GM12872 (cell line): Measurements from ENCODE around the gene MST1R.

Experiments used
- CTCF ChIP-seq: IDR thresholded peaks from 3 replicates; pipeline ENCODE4 v1.5.1; 2011; ENCODE audit warnings: low read depth, mild to moderate bottlenecking, low read length, moderate library complexity; ENCODE audit not compliant: insufficient read depth

Gene MST1R

DNA sequence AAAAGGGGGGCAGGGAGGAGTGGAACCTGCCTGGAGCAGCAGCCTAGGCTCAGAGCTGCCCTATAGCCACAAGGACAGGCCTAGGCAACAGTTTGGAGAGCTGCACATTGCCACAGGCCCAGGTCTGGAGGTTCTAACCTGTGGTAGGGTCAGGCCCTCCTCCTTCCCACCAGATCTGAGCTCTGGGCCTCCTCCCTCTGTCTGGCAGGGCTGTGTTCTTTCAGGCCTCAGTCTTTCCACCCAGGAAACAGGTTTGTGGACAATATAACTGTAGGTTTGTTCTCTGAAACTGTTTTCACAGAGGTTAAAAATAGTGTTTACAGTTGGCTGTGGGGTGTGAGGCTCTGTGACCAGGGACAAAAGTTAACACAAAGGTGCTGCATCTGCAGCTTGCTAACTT, 25.0 kb downstream of the MST1R start:
- no peak for TF ChIP-seq CTCF

- no peak for TF ChIP-seq CTCF
These were observed 26.0 kb downstream of the MST1R start for GRCh38 chr3:49877716-49878115.

GRCh38 chr3:49876567-49876966, 27.1 kb downstream of the MST1R start:
- no peak for TF ChIP-seq CTCF

GRCh38 chr3:49873623-49874022, 30.1 kb downstream of the MST1R start:
- no peak for TF ChIP-seq CTCF

DNA sequence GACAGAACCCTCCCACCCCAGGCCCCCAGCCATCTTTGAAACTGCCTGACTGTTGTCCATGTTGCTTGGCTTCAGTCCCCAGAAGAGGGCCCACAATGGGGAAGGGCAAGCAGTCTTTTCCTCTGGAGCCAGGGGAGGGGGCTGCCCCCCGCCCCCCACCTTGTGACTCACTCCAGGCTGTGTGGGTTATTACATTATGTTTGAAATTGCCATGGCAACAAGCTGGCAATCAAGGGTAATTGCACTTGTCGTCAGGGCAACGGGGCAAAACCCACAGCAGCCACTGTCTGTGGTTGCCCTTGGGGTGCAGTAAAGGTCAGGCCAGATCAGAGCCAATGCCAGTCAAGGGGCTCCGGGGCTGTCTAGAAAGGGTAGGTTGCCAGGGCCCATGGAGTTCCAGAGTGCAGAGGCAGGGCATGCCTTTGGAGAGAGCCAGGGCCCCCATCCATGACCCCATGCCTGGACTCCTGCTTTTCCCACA, 30.8 kb downstream of the MST1R start:
- no peak for TF ChIP-seq CTCF

GRCh38 chr3:49871531-49872153, 32.0 kb downstream of the MST1R start:
- no peak for TF ChIP-seq CTCF

- no peak for TF ChIP-seq CTCF
These were observed 34.0 kb downstream of the MST1R start, which contains the start of gene CAMKV for GRCh38 chr3:49869525-49870126. Gene CAMKV (minus strand): TSS chr3:49869906. CDS start chr3:49862388, 7,518 bp downstream.
